Loucy (cell line): Measurements from ENCODE around the gene HIGD1C.

Source experiments
- H2AFZ ChIP-seq: fragments of 200-600 bp; sonication (generic); 2 replicates; pipeline ENCODE4 v1.6.0; 2016; ENCODE audit warnings: antibody characterized with exemption, mild to moderate bottlenecking, low read length, moderate library complexity
- H3F3A ChIP-seq: fragments of 200-600 bp; 2 replicates; pipeline ENCODE4 v1.6.0; 2016; ENCODE audit warnings: antibody characterized with exemption, low read depth, mild to moderate bottlenecking
- H3K27me3 ChIP-seq: fragments of 200-600 bp; sonication (generic); 2 replicates; pipeline ENCODE4 v1.6.1; 2014; ENCODE audit warnings: low read length, mild to moderate bottlenecking; ENCODE audit not compliant: insufficient read depth, poor library complexity, severe bottlenecking
- H3K36me3 ChIP-seq: fragments of 200-600 bp; sonication (generic); 2 replicates; pipeline ENCODE4 v1.6.1; 2016; ENCODE audit warnings: low read length; ENCODE audit not compliant: insufficient read depth
- H3K4me1 ChIP-seq: fragments of 200-600 bp; sonication (generic); 2 replicates; pipeline ENCODE4 v1.5.1; 2014; ENCODE audit warnings: low read length, mild to moderate bottlenecking; ENCODE audit not compliant: insufficient read depth, poor library complexity, severe bottlenecking
- H3K4me2 ChIP-seq: fragments of 200-600 bp; sonication (generic); 2 replicates; pipeline ENCODE4 v1.6.0; 2014; ENCODE audit warnings: antibody characterized with exemption, low read length, low read depth, mild to moderate bottlenecking; ENCODE audit not compliant: poor library complexity, severe bottlenecking
- H3K4me3 ChIP-seq: fragments of 200-600 bp; sonication (generic); 2 replicates; pipeline ENCODE4 v1.5.1; 2014; ENCODE audit warnings: low read length, mild to moderate bottlenecking, mixed read lengths; ENCODE audit not compliant: poor library complexity, severe bottlenecking
- H3K79me2 ChIP-seq: fragments of 200-600 bp; sonication (generic); 2 replicates; pipeline ENCODE4 v1.6.1; 2014; ENCODE audit warnings: low read length; ENCODE audit not compliant: insufficient read depth
- H3K9ac ChIP-seq: fragments of 200-600 bp; sonication (generic); 2 replicates; pipeline ENCODE4 v1.6.0; 2014; ENCODE audit warnings: mild to moderate bottlenecking, low read depth, low read length, moderate library complexity; ENCODE audit not compliant: poor library complexity, severe bottlenecking
- H3K9me2 ChIP-seq: fragments of 200-600 bp; sonication (generic); replicated peaks from 2 replicates; pipeline ENCODE4 v1.6.1; 2016; ENCODE audit warnings: low read depth, low read length, mixed read lengths
- H3K9me3 ChIP-seq: fragments of 200-600 bp; sonication (generic); 2 replicates; pipeline ENCODE4 v1.6.1; 2014; ENCODE audit warnings: mild to moderate bottlenecking, antibody characterized with exemption, low read length, low read depth; ENCODE audit not compliant: insufficient read depth
- H4K20me1 ChIP-seq: fragments of 200-600 bp; sonication (generic); 2 replicates; pipeline ENCODE4 v1.6.0; 2014; ENCODE audit warnings: antibody characterized with exemption, low read length, mild to moderate bottlenecking; ENCODE audit not compliant: insufficient read depth, poor library complexity, severe bottlenecking
- CTCF ChIP-seq: fragments of 200-600 bp; sonication (generic); conservative IDR thresholded peaks from 2 replicates; pipeline ENCODE4 v1.5.1; 2014; ENCODE audit warnings: mild to moderate bottlenecking, antibody characterized with exemption, low read length
- EZH2phosphoT487 ChIP-seq: fragments of 200-600 bp; IDR thresholded peaks from 2 replicates; pipeline ENCODE4 v1.6.1; 2018; ENCODE audit warnings: antibody characterized with exemption, mild to moderate bottlenecking, moderate library complexity, borderline replicate concordance

HIGD1C gene

DNA sequence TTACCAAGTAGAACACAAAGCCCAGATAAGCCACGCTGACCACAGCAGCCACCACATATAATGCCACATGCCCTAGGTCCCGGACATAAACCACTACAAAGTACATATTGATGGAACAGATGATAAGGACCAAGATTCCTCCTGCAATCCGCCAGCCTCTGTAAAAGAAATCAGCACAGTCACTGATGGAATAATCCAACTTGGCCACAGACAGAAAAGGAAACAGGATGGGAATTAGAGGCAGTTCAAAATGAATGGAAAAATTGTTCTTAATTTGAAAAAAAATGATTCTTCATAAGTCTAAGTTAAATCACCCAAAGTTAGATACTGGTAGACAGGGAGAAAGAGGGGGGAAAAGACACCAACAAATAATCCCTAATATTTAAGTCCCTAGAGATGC lies 38.4 kb downstream of the HIGD1C start:
- H3K9ac ChIP-seq, result no peak overlapping the region
- TF ChIP-seq CTCF (no peak), EZH2phosphoT487 (no peak)
- peaks cover 93% of the 10 kb centered on the region for H3K36me3 ChIP-seq

DNA sequence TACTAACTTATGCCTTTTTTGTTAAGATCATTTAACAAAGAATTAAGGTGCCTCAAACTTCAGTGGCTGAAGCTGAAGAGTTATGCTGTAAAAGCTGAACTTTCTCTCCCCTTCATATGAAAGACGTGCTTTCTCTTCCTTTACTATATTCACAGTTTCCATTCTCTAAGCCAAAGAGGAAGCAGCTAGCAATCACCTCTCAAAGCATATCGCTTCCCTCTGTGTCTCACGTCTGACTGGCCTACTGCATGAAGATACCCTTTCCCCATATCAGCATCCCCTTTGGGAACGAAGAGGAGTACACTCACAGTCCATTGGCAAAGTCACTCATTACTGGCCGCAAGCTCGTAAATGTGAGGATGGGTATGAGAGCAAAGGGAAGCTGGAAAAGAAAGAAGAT lies 38.9 kb downstream of the HIGD1C start:
- H3K79me2 ChIP-seq, result no peaks in the 10 kb centered on the region
- no peaks in the 10 kb centered on the region for H3K9me3 ChIP-seq
- no peaks in the 10 kb centered on the region for H3K27me3 ChIP-seq
- no peaks in the 10 kb centered on the region for H3K9me2 ChIP-seq
- no peak overlapping the region for H3K4me2 ChIP-seq
- H3K4me3 ChIP-seq, result no peak overlapping the region
- H3K36me3 ChIP-seq, result peaks cover 93% of the 10 kb centered on the region
- H3F3A ChIP-seq, result no peaks in the 10 kb centered on the region
- H2AFZ ChIP-seq, result no peak overlapping the region
- TF ChIP-seq CTCF (no peak), EZH2phosphoT487 (no peak)
- H3K9ac ChIP-seq, result no peak overlapping the region
- no peaks in the 10 kb centered on the region for H4K20me1 ChIP-seq
- no peaks in the 10 kb centered on the region for H3K4me1 ChIP-seq

More for the DNA sequence above, 38.4 kb downstream of the HIGD1C start:
- H3K4me2 ChIP-seq, result no peak overlapping the region
- no peak overlapping the region for H2AFZ ChIP-seq
- H4K20me1 ChIP-seq, result no peaks in the 10 kb centered on the region
- H3K9me2 ChIP-seq, result no peaks in the 10 kb centered on the region
- no peaks in the 10 kb centered on the region for H3K27me3 ChIP-seq
- no peaks in the 10 kb centered on the region for H3K4me1 ChIP-seq
- no peaks in the 10 kb centered on the region for H3F3A ChIP-seq
- H3K9me3 ChIP-seq, result no peaks in the 10 kb centered on the region
- no peaks in the 10 kb centered on the region for H3K79me2 ChIP-seq
- H3K4me3 ChIP-seq, result no peak overlapping the region

DNA sequence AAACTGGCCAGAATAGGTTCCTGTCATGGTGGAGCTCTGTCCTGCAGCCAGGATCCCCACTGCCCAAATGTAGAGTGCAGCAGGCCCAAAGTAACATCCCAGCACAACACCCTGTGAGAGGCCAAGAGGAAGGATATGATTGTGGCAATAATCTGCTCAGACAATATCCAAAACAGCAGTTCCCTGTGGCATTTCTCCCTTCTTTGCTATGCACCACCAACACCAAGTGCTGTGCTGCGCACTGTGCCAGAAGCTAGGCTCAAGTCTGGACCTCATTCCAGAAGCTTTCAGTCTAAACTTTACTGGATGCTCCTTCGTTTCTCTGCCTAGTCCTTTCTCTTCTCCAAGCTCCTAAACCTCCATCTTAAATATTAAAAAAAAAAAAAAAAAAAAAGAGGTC lies 40.5 kb downstream of the HIGD1C start:
- H3F3A ChIP-seq, result no peaks in the 10 kb centered on the region
- no peaks in the 10 kb centered on the region for H4K20me1 ChIP-seq
- no peak overlapping the region for H3K9ac ChIP-seq
- H3K79me2 ChIP-seq, result no peaks in the 10 kb centered on the region
- H3K4me3 ChIP-seq, result no peak overlapping the region
- H3K36me3 ChIP-seq, result peaks cover 95% of the 10 kb centered on the region
- H3K4me2 ChIP-seq, result no peak overlapping the region
- H3K9me3 ChIP-seq, result no peaks in the 10 kb centered on the region
- no peak overlapping the region for H2AFZ ChIP-seq
- no peaks in the 10 kb centered on the region for H3K9me2 ChIP-seq
- no peaks in the 10 kb centered on the region for H3K27me3 ChIP-seq
- no peaks in the 10 kb centered on the region for H3K4me1 ChIP-seq
- TF ChIP-seq CTCF (no peak), EZH2phosphoT487 (no peak)
